HFFc6 (cell line): ENCODE data around the gene IFTAP. TPM values are rescaled to one million over a fixed set of nuclear protein-coding genes. Genes with fewer than 3 reads are reported as not detected.

Source experiments
- DNase-seq: peaks from one replicate; pipeline ENCODE4 v3.0.0-alpha.2; 2018
- H3K27ac Mint-ChIP-seq: 2 replicates; pipeline ENCODE4 v1.8.0; 2020; ENCODE audit warnings: mild to moderate bottlenecking, mixed read lengths
- H3K27me3 Mint-ChIP-seq: 2 replicates; pipeline ENCODE4 v1.8.0; 2021; ENCODE audit warnings: mild to moderate bottlenecking, moderate library complexity, mixed read lengths; ENCODE audit not compliant: insufficient read depth
- H3K36me3 Mint-ChIP-seq: 2 replicates; pipeline ENCODE4 v1.8.0; 2021; ENCODE audit warnings: low read depth, mixed read lengths
- H3K4me1 Mint-ChIP-seq: 2 replicates; pipeline ENCODE4 v1.8.0; 2020; ENCODE audit warnings: low read depth, mixed read lengths
- H3K4me3 Mint-ChIP-seq: 2 replicates; pipeline ENCODE4 v1.8.0; 2020; ENCODE audit warnings: mild to moderate bottlenecking, moderate library complexity, mixed read lengths
- H3K9me3 Mint-ChIP-seq: 2 replicates; pipeline ENCODE4 v1.8.0; 2020; ENCODE audit warnings: mild to moderate bottlenecking, mixed read lengths
- CTCF ChIP-seq: fragments of 200-600 bp; sonication (generic); IDR thresholded peaks from 2 replicates; pipeline ENCODE4 v1.5.0; 2021; ENCODE audit warnings: antibody characterized with exemption, mild to moderate bottlenecking
- total RNA-seq, 6 experiments: library from RNA; stranded (reverse); fragmentation: NEBNext Ultra II Directional; extraction: Animal tissue kit (Norgen Biotek cat#: 25700); gene quantifications; 2 replicates in 1 of 6; 3 replicates in 5 of 6; pipeline ENCODE4 v1.2.3, GENCODE V29; 2021

The IFTAP gene
- total RNA-seq, 6 experiments from 2014 or later, result 14.3 to 22.2 (median 18.4) TPM

GRCh38 chr11:36574486-36574885 is 19.8 kb upstream of the IFTAP start:
- H3K4me1 Mint-ChIP-seq, result peaks cover 9% of the 10 kb centered on the region
- no peaks in the 10 kb centered on the region for H3K9me3 Mint-ChIP-seq

GRCh38 chr11:36577373-36577772 is 16.9 kb upstream of the IFTAP start:
- Mint-ChIP-seq H3K27me3 (peaks cover 15% of the 10 kb centered on the region; the same call in 1 of the 2 replicates), H3K9me3 (peaks cover 5% of the 10 kb centered on the region), H3K36me3 (no peaks in the 10 kb centered on the region), H3K27ac (no peak overlapping the region), H3K4me1 (peaks cover 9% of the 10 kb centered on the region), H3K4me3 (no peak overlapping the region)
- no peak for DNase-seq
- no peak for TF ChIP-seq CTCF

More at GRCh38 chr11:36574486-36574885, 19.8 kb upstream of the IFTAP start:
- no peak for TF ChIP-seq CTCF
- peaks cover 20% of the 10 kb centered on the region; the same call in 1 of the 2 replicates for H3K27me3 Mint-ChIP-seq
- H3K36me3 Mint-ChIP-seq, result no peaks in the 10 kb centered on the region
- no peak for DNase-seq
- H3K27ac Mint-ChIP-seq, result no peak overlapping the region
- no peak overlapping the region for H3K4me3 Mint-ChIP-seq

- Mint-ChIP-seq H3K36me3 (no peaks in the 10 kb centered on the region), H3K4me3 (no peak overlapping the region), H3K27me3 (peaks cover 15% of the 10 kb centered on the region; the same call in 1 of the 2 replicates), H3K27ac (no peak overlapping the region), H3K4me1 (peaks cover 9% of the 10 kb centered on the region), H3K9me3 (peaks cover 5% of the 10 kb centered on the region)
- DNase-seq, result peak; percentile 2
- no peak for TF ChIP-seq CTCF
These were observed 16.4 kb upstream of the IFTAP start for GRCh38 chr11:36577859-36578258.

- no peak for TF ChIP-seq CTCF
- no peak for DNase-seq
- Mint-ChIP-seq H3K9me3 (peaks cover 5% of the 10 kb centered on the region), H3K27me3 (peaks cover 15% of the 10 kb centered on the region; the same call in 1 of the 2 replicates), H3K36me3 (no peaks in the 10 kb centered on the region), H3K4me3 (no peak overlapping the region), H3K4me1 (peaks cover 9% of the 10 kb centered on the region), H3K27ac (no peak overlapping the region)
These were observed 15.8 kb upstream of the IFTAP start for GRCh38 chr11:36578458-36578857.

GRCh38 chr11:36581536-36581935 is 12.8 kb upstream of the IFTAP start:
- TF ChIP-seq CTCF, result no peak
- Mint-ChIP-seq H3K4me1 (peaks cover 9% of the 10 kb centered on the region), H3K4me3 (no peak overlapping the region), H3K27me3 (peaks cover 8% of the 10 kb centered on the region), H3K9me3 (peaks cover 5% of the 10 kb centered on the region), H3K36me3 (no peaks in the 10 kb centered on the region), H3K27ac (no peak overlapping the region)
- no peak for DNase-seq

GRCh38 chr11:36583667-36584066 is 10.6 kb upstream of the IFTAP start:
- H3K27ac Mint-ChIP-seq, result no peak overlapping the region
- H3K36me3 Mint-ChIP-seq, result no peaks in the 10 kb centered on the region
- TF ChIP-seq CTCF, result peak; percentile 10; the same call in 1 of the 2 replicates
- H3K4me1 Mint-ChIP-seq, result no peaks in the 10 kb centered on the region
- peaks cover 8% of the 10 kb centered on the region for H3K27me3 Mint-ChIP-seq
- DNase-seq, result no peak
- H3K4me3 Mint-ChIP-seq, result no peak overlapping the region
- H3K9me3 Mint-ChIP-seq, result peaks cover 5% of the 10 kb centered on the region
